ENCODE data around the gene STRAP. TPM values are rescaled to one million over a fixed set of nuclear protein-coding genes. Genes with fewer than 3 reads are reported as not detected.
"Not testable (repeated sequence)": the region's sequence is repeated elsewhere in the genome, so short reads cannot be mapped to it uniquely, and the experiment has no call there.

STRAP gene
- total and polyA plus RNA-seq, 9 donors: 49.3 to 134 (median 120) TPM

DNA sequence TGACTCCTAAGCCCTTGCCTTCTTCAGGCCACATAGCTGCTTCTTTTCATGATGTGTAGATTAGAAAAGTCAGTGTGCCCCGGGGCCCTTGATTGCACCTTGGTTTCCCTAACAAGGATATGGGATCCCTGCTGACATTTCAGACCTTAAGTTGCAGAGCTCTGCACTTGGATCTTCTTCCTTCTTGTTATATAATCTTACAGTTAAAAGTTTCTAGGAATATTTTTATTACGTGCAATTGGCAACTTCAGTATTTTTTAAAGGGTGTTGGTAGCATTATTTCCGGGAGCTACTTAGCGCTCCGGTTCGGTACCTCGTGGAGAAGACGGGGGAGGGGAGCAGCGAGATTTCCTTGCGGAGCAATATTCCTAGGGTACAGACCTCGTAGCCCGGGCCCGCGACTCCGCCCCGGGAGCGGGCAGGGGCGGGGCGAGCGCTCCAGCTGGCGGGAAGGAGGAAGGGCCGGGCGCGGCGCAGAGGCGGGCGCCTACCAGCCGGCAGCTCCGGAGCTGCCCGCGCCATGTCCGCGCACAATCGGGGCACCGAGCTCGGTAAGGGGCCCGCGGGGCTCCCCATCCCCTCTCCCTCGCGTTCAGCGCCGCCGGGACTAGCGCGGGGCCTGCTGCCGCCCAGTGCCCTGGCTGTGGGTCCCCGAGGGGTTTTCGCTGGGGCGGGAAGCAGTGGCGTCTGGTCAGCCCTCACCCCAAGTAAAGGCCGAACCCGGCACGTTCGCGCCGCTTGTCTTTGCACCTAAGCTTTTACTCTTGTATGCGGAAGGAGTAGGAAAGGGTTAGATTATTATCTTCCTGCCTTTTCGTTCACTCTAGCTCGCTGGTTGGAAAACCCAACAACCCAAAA, 28.9 kb downstream of the STRAP start, which contains the start of gene DERA:
Gene DERA, plus strand, starts transcription at position 469 of the 858 bp plus-strand sequence. Its CDS starts 52 bp downstream, at position 521.
- no peaks in the 10 kb centered on the region for H3K9me3 ChIP-seq (replicated peaks; ENCODE audit: control insufficient read depth, low read depth, low read length)
- peak within 1 kb of the TSS; percentile 96 for H3K27ac ChIP-seq (ENCODE audit: low read length)
- no peaks in the 10 kb centered on the region for H3K27me3 ChIP-seq (ENCODE audit: control insufficient read depth, insufficient read depth, low read length)
- WGBS (ENCODE audit: insufficient coverage): under 1% methylated on average over 47 of the region's 59 CpGs
- H3K4me3 ChIP-seq (ENCODE audit: low read length): peak within 1 kb of the TSS; percentile 92
- no peaks in the 10 kb centered on the region for H3K36me3 ChIP-seq (ENCODE audit: control insufficient read depth, insufficient read depth, low read length)
- DNase-seq: peak; percentile 90
- H3K4me1 ChIP-seq (ENCODE audit: control insufficient read depth, insufficient read depth, low read length): peaks cover 3% of the 10 kb centered on the region

GRCh38 chr12:15911931-15912330, 29.7 kb downstream of the STRAP start:
- Histone ChIP-seq H3K27ac (ENCODE audit: low read length) (peak overlapping the region; percentile 96), H3K4me3 (ENCODE audit: low read length) (peak overlapping the region; percentile 92)

DNA sequence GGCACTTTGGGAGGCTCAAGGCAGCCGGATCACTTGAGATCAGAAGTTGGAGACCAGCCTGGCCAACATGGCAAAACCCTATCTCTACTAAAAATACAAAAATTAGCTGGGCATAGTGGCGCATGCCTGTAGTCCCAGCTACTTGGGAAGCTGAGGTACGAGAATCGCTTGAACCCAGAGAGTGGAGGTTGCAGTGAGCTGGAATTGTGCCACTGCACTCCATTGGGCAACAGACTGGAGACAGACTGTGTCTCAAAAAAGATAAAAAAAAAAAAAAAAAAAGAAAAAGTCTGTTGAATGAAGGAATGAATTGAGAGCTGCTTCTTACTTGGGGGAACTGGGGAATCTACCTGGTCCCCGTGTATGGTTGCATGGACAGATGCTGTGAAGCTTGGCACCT, 31.9 kb downstream of the STRAP start:
- 92% methylated on average over 4 of the region's 5 CpGs for WGBS (ENCODE audit: insufficient coverage)
- H3K27ac ChIP-seq (ENCODE audit: low read length): not testable (repeated sequence)

More at GRCh38 chr12:15911931-15912330, 29.7 kb downstream of the STRAP start:
- not testable (repeated sequence) for H3K9me3 ChIP-seq (replicated peaks; ENCODE audit: control insufficient read depth, low read depth, low read length); H3K4me1 ChIP-seq (ENCODE audit: control insufficient read depth, insufficient read depth, low read length); DNase-seq; H3K36me3 ChIP-seq (ENCODE audit: control insufficient read depth, insufficient read depth, low read length); H3K27me3 ChIP-seq (ENCODE audit: control insufficient read depth, insufficient read depth, low read length)
- no CpG with 5 or more reads among the region's 5 CpGs for WGBS (ENCODE audit: insufficient coverage)

GRCh38 chr12:15918066-15918465, 35.9 kb downstream of the STRAP start:
- no peaks in the 10 kb centered on the region for H3K27me3 ChIP-seq (ENCODE audit: control insufficient read depth, insufficient read depth, low read length)
- H3K4me3 ChIP-seq (ENCODE audit: low read length): no peak overlapping the region
- no peaks in the 10 kb centered on the region for H3K9me3 ChIP-seq (replicated peaks; ENCODE audit: control insufficient read depth, low read depth, low read length)
- H3K4me1 ChIP-seq (ENCODE audit: control insufficient read depth, insufficient read depth, low read length): no peaks in the 10 kb centered on the region
- no peak for DNase-seq
- peaks cover 2% of the 10 kb centered on the region for H3K36me3 ChIP-seq (ENCODE audit: control insufficient read depth, insufficient read depth, low read length)
- no peak overlapping the region for H3K27ac ChIP-seq (ENCODE audit: low read length)
- 84% methylated on average over 6 of the region's 7 CpGs for WGBS (ENCODE audit: insufficient coverage)

More for the DNA sequence above, 31.9 kb downstream of the STRAP start:
- not testable (repeated sequence) for DNase-seq; H3K4me1 ChIP-seq (ENCODE audit: control insufficient read depth, insufficient read depth, low read length); H3K9me3 ChIP-seq (replicated peaks; ENCODE audit: control insufficient read depth, low read depth, low read length); H3K36me3 ChIP-seq (ENCODE audit: control insufficient read depth, insufficient read depth, low read length); H3K27me3 ChIP-seq (ENCODE audit: control insufficient read depth, insufficient read depth, low read length); H3K4me3 ChIP-seq (ENCODE audit: low read length)

DNA sequence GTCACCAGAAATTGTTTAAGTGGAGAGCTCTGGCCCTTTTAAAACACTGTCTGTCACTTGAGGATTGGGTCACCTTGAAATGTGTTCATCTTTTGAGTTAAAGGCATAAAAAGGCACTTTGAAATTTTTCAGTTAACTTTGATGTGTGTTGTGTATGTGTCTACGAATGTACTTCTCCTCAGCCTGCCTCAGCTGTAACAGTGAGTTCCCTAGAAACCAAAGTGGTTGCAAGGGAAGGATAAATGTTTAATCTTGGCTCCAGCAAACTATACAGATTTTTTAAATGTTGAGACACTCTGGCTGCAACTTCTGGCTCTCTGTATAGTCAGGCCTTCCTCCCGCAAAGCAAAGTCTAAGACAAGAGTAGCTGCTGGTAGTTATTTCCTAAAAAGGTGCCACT, 37.2 kb downstream of the STRAP start:
- Histone ChIP-seq H3K4me3 (ENCODE audit: low read length) (no peak overlapping the region), H3K27ac (ENCODE audit: low read length) (peak overlapping the region; percentile 29), H3K36me3 (ENCODE audit: control insufficient read depth, insufficient read depth, low read length) (peaks cover 2% of the 10 kb centered on the region), H3K27me3 (ENCODE audit: control insufficient read depth, insufficient read depth, low read length) (no peaks in the 10 kb centered on the region), H3K9me3 (replicated peaks; ENCODE audit: control insufficient read depth, low read depth, low read length) (no peaks in the 10 kb centered on the region), H3K4me1 (ENCODE audit: control insufficient read depth, insufficient read depth, low read length) (no peaks in the 10 kb centered on the region)
- no CpG with 5 or more reads among the region's 2 CpGs for WGBS (ENCODE audit: insufficient coverage)
- DNase-seq: peak; percentile 90

- no CpG with 5 or more reads among the region's 1 CpG for WGBS (ENCODE audit: insufficient coverage)
- DNase-seq: no peak
- peaks cover 9% of the 10 kb centered on the region for H3K4me1 ChIP-seq (ENCODE audit: control insufficient read depth, insufficient read depth, low read length)
- H3K27ac ChIP-seq (ENCODE audit: low read length): no peak overlapping the region
- no peaks in the 10 kb centered on the region for H3K27me3 ChIP-seq (ENCODE audit: control insufficient read depth, insufficient read depth, low read length)
- H3K36me3 ChIP-seq (ENCODE audit: control insufficient read depth, insufficient read depth, low read length): no peaks in the 10 kb centered on the region
- no peaks in the 10 kb centered on the region for H3K9me3 ChIP-seq (replicated peaks; ENCODE audit: control insufficient read depth, low read depth, low read length)
- no peak overlapping the region for H3K4me3 ChIP-seq (ENCODE audit: low read length)
Observed at GRCh38 chr12:15924956-15925355, 42.8 kb downstream of the STRAP start.

DNA sequence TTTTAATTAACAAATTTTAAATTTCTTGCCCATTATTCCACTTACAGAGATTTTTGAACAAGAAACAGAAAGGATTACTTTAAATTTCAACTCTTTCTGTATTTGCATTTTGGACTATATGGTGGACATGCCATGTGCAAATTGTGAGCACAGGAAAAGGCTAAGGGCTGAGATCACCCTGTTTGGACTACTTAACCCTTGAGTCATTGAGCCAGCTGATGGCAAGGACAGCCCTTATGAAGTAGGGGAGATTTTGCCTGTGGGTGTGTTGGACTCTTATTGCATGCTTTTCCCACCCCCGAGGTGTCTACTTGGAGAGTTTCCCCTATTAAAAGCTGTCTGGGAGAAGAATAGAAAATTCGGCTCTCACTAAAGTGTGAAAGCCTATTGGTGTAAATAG, 46.2 kb downstream of the STRAP start:
- DNase-seq: no peak
- Histone ChIP-seq H3K4me3 (ENCODE audit: low read length) (no peak overlapping the region), H3K9me3 (replicated peaks; ENCODE audit: control insufficient read depth, low read depth, low read length) (no peaks in the 10 kb centered on the region), H3K4me1 (ENCODE audit: control insufficient read depth, insufficient read depth, low read length) (peaks cover 9% of the 10 kb centered on the region), H3K36me3 (ENCODE audit: control insufficient read depth, insufficient read depth, low read length) (no peaks in the 10 kb centered on the region), H3K27me3 (ENCODE audit: control insufficient read depth, insufficient read depth, low read length) (no peaks in the 10 kb centered on the region), H3K27ac (ENCODE audit: low read length) (no peak overlapping the region)
- 100% methylated on average over 1 of the region's 2 CpGs for WGBS (ENCODE audit: insufficient coverage)

DNA sequence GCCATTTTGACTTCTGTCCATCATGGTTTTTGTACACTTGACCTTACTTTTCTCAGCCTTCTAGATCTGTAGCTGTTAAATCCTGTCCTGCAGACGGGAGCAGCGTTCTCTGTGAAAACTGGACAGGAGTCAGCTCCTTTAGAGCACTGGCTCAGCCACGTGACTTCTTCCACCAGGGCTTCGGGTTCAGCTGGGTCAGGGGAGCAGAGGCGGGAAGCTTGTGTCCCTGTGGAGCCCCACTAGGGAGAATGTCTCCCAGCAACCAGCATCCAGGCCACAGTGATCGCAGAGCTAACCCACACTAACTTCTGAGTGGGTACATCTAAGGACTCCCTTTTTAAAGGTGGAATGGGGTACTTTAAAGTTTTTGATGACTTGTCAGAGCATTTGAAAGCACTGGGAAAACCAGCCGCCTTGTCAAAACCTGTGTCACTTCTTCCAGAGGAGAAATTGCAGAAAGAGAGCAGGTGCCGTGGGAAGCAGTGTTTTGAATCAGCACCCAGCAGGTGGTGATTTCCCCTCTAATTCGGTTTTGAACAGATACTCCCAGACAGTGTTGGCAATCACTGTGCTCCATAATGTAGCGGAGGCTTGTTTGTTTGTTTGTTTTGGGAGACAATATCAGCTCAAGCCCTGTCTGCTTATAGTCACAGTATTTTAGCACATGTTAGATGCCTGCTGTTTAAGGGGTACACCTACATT, 46.8 kb downstream of the STRAP start:
- DNase-seq: peak; percentile 26
- Histone ChIP-seq H3K36me3 (ENCODE audit: control insufficient read depth, insufficient read depth, low read length) (no peaks in the 10 kb centered on the region), H3K27me3 (ENCODE audit: control insufficient read depth, insufficient read depth, low read length) (no peaks in the 10 kb centered on the region), H3K4me1 (ENCODE audit: control insufficient read depth, insufficient read depth, low read length) (peaks cover 9% of the 10 kb centered on the region), H3K9me3 (replicated peaks; ENCODE audit: control insufficient read depth, low read depth, low read length) (no peaks in the 10 kb centered on the region), H3K27ac (ENCODE audit: low read length) (no peak overlapping the region), H3K4me3 (ENCODE audit: low read length) (no peak overlapping the region)
- 31% methylated on average over 5 of the region's 10 CpGs for WGBS (ENCODE audit: insufficient coverage)

DNA sequence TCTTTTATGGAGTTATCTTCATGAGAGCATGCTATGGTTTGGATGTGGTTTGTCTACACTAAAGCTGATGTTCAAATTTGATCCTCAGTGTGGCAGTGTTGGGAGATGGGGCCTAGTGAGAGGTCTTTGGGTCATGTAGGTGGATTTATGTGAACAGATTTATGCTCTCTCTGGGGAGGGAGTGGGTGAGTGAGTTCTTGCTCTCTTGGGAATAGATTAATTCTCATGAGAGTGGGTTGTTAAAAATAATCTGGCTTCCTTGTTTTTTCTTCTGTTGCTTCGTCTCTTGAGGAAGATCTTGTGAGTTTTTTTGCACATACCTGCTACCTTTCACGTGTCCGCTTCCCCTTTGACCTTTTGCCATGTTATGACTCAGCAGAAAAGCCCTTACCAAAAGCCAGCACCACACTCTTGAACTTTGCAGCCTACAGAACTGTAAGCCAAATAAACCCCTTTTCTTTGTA, 49.4 kb downstream of the STRAP start:
- peaks cover 9% of the 10 kb centered on the region for H3K4me1 ChIP-seq (ENCODE audit: control insufficient read depth, insufficient read depth, low read length)
- 79% methylated on average over 2 of the region's 3 CpGs for whole genome bisulfite sequencing (ENCODE audit: insufficient coverage)
- no peak overlapping the region for H3K27ac ChIP-seq (ENCODE audit: low read length)
- no peaks in the 10 kb centered on the region for H3K9me3 ChIP-seq (replicated peaks; ENCODE audit: control insufficient read depth, low read depth, low read length)
- H3K27me3 ChIP-seq (ENCODE audit: control insufficient read depth, insufficient read depth, low read length): no peaks in the 10 kb centered on the region
- H3K4me3 ChIP-seq (ENCODE audit: low read length): no peak overlapping the region
- H3K36me3 ChIP-seq (ENCODE audit: control insufficient read depth, insufficient read depth, low read length): no peaks in the 10 kb centered on the region
- no peak for DNase-seq

DNA sequence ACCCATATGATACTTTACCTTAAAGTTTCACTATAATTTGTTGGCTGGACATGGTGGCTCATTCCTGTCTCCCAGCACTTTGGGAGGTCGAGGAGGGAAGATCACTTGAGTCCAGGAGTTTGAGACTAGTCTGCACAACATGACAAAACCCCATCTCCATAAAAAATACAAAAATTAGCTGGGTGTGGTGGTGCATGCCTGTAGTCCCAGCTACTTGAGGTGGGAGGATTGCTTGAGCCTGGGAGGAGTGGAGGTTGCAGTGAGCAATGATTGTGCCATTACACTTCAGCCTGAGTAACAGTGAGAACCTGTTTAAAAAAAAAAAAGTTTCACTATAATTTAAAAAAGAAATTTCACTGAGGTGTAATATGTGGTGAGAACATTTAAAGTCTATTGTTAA, 50.1 kb downstream of the STRAP start:
- Histone ChIP-seq H3K4me3 (ENCODE audit: low read length) (no peak overlapping the region), H3K4me1 (ENCODE audit: control insufficient read depth, insufficient read depth, low read length) (peaks cover 9% of the 10 kb centered on the region), H3K27ac (ENCODE audit: low read length) (no peak overlapping the region), H3K27me3 (ENCODE audit: control insufficient read depth, insufficient read depth, low read length) (no peaks in the 10 kb centered on the region), H3K36me3 (ENCODE audit: control insufficient read depth, insufficient read depth, low read length) (no peaks in the 10 kb centered on the region), H3K9me3 (replicated peaks; ENCODE audit: control insufficient read depth, low read depth, low read length) (no peaks in the 10 kb centered on the region)
- no peak for DNase-seq
- no CpG with 5 or more reads among the region's 1 CpG for WGBS (ENCODE audit: insufficient coverage)
